Measurements from ENCODE around the gene E2F6. TPM values are rescaled to one million over a fixed set of nuclear protein-coding genes. Genes with fewer than 3 reads are reported as not detected.
A peak's percentile ranks its signal among the peaks of the same experiment; 100 is the strongest.

E2F6 gene
- total RNA-seq, 1 donor from 2014 or later = 12.1 TPM

GRCh38 chr2:11505652-11506610 lies 40.0 kb upstream of the E2F6 start:
- no peaks in the 10 kb centered on the region for H3K36me3 ChIP-seq (ENCODE audit: control insufficient read depth, insufficient read depth, low read length)
- H3K27me3 ChIP-seq (ENCODE audit: control insufficient read depth, insufficient read depth, low read length) = peaks cover 2% of the 10 kb centered on the region
- TF ChIP-seq CTCF (IDR thresholded peaks at IDR 0.05; ENCODE audit: insufficient read depth, low read length, severe bottlenecking) = no peak
- DNase-seq (ENCODE audit: low read depth) (peak; percentile 76), FAIRE-seq (no peak)
- no peak overlapping the region for H3K4me3 ChIP-seq (ENCODE audit: low read depth, low read length)

- H3K4me3 ChIP-seq (ENCODE audit: low read depth, low read length) = no peak overlapping the region
- FAIRE-seq (no peak), DNase-seq (ENCODE audit: low read depth) (peak; percentile 25)
- no peak for TF ChIP-seq CTCF (IDR thresholded peaks at IDR 0.05; ENCODE audit: insufficient read depth, low read length, severe bottlenecking)
- peaks cover 5% of the 10 kb centered on the region for H3K27me3 ChIP-seq (ENCODE audit: control insufficient read depth, insufficient read depth, low read length)
- H3K36me3 ChIP-seq (ENCODE audit: control insufficient read depth, insufficient read depth, low read length) = no peaks in the 10 kb centered on the region
These were observed 37.5 kb upstream of the E2F6 start for GRCh38 chr2:11503354-11503927.

- H3K4me3 ChIP-seq (ENCODE audit: low read depth, low read length) = no peak overlapping the region
These were observed 36.9 kb upstream of the E2F6 start for GRCh38 chr2:11502740-11503292.

GRCh38 chr2:11500702-11501303 lies 34.8 kb upstream of the E2F6 start:
- peaks cover 5% of the 10 kb centered on the region for H3K27me3 ChIP-seq (ENCODE audit: control insufficient read depth, insufficient read depth, low read length)
- TF ChIP-seq CTCF (IDR thresholded peaks at IDR 0.05; ENCODE audit: insufficient read depth, low read length, severe bottlenecking) = no peak
- no peaks in the 10 kb centered on the region for H3K36me3 ChIP-seq (ENCODE audit: control insufficient read depth, insufficient read depth, low read length)
- no peak for FAIRE-seq
- no peak for DNase-seq (ENCODE audit: low read depth)
- H3K4me3 ChIP-seq (ENCODE audit: low read depth, low read length) = no peak overlapping the region

More at GRCh38 chr2:11502740-11503292, 36.9 kb upstream of the E2F6 start:
- no peak for FAIRE-seq
- DNase-seq (ENCODE audit: low read depth) = peak; percentile 41
- Histone ChIP-seq H3K27me3 (ENCODE audit: control insufficient read depth, insufficient read depth, low read length) (peaks cover 5% of the 10 kb centered on the region), H3K36me3 (ENCODE audit: control insufficient read depth, insufficient read depth, low read length) (no peaks in the 10 kb centered on the region)
- no peak for TF ChIP-seq CTCF (IDR thresholded peaks at IDR 0.05; ENCODE audit: insufficient read depth, low read length, severe bottlenecking)

- Histone ChIP-seq H3K27me3 (ENCODE audit: control insufficient read depth, insufficient read depth, low read length) (peaks cover 5% of the 10 kb centered on the region), H3K36me3 (ENCODE audit: control insufficient read depth, insufficient read depth, low read length) (no peaks in the 10 kb centered on the region), H3K4me3 (ENCODE audit: low read depth, low read length) (no peak overlapping the region)
- no peak for FAIRE-seq
- TF ChIP-seq CTCF (IDR thresholded peaks at IDR 0.05; ENCODE audit: insufficient read depth, low read length, severe bottlenecking) = no peak
- DNase-seq (ENCODE audit: low read depth) = no peak
These were observed 33.3 kb upstream of the E2F6 start for GRCh38 chr2:11499081-11499743.
